WI38 (cell line): Measurements from ENCODE around the gene PDE4D.

ENCODE experiments used
- H3K4me3 ChIP-seq: 2 replicates; pipeline ENCODE4 v1.5.1; 2011; ENCODE audit warnings: low read depth, mild to moderate bottlenecking, control low read depth, low read length
- TF ChIP-seq, protein P1 (sequence below): IDR thresholded peaks from 2 replicates; pipeline ENCODE4 v1.5.1; 2012; ENCODE audit warnings: low read depth, mild to moderate bottlenecking, control low read depth, low read length

The PDE4D gene

DNA sequence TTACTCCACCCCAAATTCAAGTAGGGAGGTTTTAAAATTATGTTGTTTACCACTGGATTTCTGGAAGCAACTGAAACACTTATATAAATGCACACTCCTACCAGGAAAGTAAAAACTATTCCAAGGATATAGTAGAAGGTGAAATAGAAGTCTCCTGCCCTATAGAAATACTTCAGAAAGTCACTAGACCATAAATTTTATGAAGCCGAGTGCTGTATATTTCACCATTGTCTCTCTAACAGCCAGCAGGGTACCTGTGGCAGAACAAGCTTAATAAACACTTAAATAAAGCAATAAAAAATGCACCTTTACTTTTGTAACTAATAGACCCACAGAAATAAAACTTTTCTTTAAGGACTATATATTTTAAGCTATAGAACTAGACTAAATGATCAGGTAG is 631.6 kb downstream of the PDE4D start:
- TF ChIP-seq, protein P1, sequence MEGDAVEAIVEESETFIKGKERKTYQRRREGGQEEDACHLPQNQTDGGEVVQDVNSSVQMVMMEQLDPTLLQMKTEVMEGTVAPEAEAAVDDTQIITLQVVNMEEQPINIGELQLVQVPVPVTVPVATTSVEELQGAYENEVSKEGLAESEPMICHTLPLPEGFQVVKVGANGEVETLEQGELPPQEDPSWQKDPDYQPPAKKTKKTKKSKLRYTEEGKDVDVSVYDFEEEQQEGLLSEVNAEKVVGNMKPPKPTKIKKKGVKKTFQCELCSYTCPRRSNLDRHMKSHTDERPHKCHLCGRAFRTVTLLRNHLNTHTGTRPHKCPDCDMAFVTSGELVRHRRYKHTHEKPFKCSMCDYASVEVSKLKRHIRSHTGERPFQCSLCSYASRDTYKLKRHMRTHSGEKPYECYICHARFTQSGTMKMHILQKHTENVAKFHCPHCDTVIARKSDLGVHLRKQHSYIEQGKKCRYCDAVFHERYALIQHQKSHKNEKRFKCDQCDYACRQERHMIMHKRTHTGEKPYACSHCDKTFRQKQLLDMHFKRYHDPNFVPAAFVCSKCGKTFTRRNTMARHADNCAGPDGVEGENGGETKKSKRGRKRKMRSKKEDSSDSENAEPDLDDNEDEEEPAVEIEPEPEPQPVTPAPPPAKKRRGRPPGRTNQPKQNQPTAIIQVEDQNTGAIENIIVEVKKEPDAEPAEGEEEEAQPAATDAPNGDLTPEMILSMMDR: no peak
- H3K4me3 ChIP-seq: no peak overlapping the region

- TF ChIP-seq, protein P1: no peak
- H3K4me3 ChIP-seq: no peak overlapping the region
These were observed 632.6 kb downstream of the PDE4D start for GRCh38 chr5:59260973-59261372.

DNA sequence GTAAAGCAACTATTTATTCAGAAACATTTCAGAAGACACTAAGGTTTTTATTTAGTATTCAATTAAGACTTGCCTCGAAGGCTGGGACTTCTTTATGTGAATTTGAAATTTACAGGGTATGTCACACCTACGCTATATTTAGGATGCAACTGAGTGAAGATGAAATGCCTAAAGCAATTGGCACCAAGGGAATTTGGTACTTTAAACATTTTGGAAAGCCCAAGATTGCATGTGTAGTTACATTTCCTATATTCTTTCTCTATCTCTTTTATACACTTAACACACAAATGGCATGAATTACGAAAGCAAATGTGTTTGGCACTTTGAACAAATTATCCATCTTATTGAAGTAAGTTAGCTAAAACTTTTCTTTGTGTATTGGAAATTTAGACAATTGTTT is 633.3 kb downstream of the PDE4D start:
- H3K4me3 ChIP-seq: no peak overlapping the region
- TF ChIP-seq, protein P1: no peak

GRCh38 chr5:59259237-59259636 is 634.3 kb downstream of the PDE4D start:
- TF ChIP-seq, protein P1: no peak
- no peak overlapping the region for H3K4me3 ChIP-seq

DNA sequence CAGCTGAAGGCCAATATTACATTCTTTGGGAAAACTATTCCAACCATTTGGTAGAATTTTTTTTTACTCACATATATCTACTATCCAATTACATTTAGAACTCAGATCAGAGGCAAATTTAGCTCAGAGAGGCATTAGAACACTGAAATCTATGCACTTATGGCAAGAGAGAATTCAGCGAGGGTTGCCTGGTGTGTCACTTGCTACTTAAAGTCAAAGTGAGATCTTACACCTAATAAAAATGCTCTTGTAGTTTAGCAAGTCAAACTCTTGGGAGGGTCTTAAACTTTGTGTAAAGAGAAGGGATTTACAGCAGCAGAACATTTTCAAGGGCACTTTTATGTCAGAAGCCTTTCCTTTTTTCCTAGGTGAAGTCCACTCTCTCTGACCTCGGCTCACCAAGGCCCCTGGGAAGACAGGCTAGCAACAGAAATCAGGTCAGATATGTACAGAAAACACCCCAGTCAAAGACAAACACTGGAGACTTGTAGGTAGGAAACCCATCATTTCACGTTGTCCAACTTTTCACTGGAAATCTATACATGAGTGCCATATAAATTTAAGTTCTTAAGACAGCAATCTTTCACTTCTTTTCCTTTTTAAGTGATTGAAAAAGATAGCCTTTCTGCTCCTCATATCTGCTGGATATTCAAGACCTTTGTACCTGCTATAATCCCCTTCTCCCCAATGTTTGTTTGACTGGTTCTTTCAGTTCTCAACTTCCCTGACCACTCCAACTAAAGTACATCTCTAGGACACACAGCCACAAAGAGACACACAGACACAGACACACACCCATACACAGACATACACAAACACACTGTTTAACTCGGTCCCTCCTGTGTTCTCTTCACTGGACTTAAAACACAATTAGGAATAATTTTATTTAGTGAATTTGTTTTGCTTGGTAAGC is 635.8 kb downstream of the PDE4D start:
- TF ChIP-seq, protein P1: no peak
- H3K4me3 ChIP-seq: no peak overlapping the region

GRCh38 chr5:59256331-59256730 is 637.2 kb downstream of the PDE4D start:
- TF ChIP-seq, protein P1: no peak
- H3K4me3 ChIP-seq: no peak overlapping the region

DNA sequence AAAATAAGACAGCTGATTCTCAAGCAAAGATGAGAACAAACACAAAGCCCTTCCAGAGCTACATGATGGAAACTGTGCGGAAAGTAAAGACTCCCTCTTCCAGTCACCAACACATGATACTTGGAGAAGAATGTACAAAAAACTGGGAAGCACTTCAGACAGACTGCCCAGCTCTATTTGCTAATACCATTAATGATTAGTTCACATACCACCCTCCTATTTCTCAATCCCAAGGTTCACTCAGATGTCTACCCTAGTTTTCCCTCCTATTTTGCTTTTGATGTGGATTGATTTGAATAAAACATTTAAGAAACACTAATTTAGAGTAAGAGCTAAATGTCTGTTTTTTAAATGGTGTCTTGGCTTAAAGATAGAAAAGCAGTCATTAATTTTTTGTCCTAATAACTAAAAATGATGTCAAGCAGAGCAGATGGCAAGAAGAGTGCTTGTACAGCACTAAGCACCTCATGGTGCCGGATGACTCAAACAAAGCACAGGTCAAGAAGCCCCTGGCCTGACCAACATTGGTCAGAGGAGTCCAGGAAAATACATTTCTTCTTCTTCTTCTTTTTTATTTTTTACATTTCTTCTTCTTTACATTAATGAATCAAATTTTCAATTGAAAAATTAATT is 639.4 kb downstream of the PDE4D start:
- TF ChIP-seq, protein P1: no peak

More for the DNA sequence above, 639.4 kb downstream of the PDE4D start:
- no peak overlapping the region for H3K4me3 ChIP-seq
